Stimulated activated CD8-positive, alpha-beta memory T cell treated with anti-CD3 and anti-CD28 coated beads, Interleukin-15, amount 100 ng/mL, for 1 hour (primary cell): ENCODE data around the gene NCEH1.
"Not testable (repeated sequence)": the region's sequence is repeated elsewhere in the genome, so short reads cannot be mapped to it uniquely, and the experiment has no call there.

ENCODE experiments used
- DNase-seq: peaks from one replicate; pipeline ENCODE4 v3.0.0-alpha.2; 2020; ENCODE audit warnings: low read depth

The NCEH1 gene

GRCh38 chr3:172609750-172610149 lies 101.1 kb downstream of the NCEH1 start:
- DNase-seq, result no peak

GRCh38 chr3:172608575-172608974 lies 102.3 kb downstream of the NCEH1 start:
- no peak for DNase-seq

DNA sequence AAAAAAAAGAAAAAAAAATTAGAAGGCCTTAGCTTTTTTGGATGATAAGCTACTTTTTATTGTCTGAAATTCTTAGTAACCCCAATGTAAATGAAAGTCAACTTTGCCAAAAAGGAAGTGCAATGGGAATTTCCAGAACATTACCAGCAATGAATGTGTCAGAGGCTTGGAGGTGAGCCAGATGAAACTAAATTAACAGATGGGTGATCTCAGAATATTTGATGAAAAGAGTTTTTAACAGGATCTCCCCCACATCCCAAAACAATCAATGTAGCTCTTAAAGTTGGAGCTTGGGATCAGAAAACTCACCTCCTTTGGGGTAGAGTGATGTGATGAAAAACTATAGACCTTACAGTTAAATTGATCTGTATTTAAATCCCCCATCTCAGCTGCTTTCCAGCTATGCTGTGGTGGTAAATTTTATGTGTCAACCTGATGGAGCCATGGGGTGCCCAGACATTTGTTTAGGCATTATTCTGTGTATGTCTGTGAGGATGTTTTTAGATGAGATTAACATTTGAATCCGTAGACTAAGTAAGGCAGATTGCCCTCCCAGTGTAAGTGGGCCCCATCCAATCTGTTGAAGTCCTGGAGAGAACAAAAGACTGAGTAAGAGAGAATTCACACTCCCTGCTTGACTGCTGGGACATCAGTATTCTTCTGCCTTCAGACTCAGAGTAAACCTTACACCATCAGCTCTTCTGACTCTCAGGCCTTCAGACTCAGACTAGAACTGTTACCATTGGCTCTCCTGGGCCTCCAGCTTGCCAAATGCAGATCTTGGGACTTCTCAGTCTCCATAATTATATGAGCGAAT lies 103.4 kb downstream of the NCEH1 start:
- no peak for DNase-seq

GRCh38 chr3:172606021-172606420 lies 104.8 kb downstream of the NCEH1 start:
- no peak for DNase-seq

- no peak for DNase-seq
Observed at GRCh38 chr3:172604895-172605646, 105.8 kb downstream of the NCEH1 start.

GRCh38 chr3:172601066-172601832 lies 109.6 kb downstream of the NCEH1 start:
- DNase-seq, result no peak

- DNase-seq, result no peak
Observed at GRCh38 chr3:172600644-172601065, 110.2 kb downstream of the NCEH1 start.

DNA sequence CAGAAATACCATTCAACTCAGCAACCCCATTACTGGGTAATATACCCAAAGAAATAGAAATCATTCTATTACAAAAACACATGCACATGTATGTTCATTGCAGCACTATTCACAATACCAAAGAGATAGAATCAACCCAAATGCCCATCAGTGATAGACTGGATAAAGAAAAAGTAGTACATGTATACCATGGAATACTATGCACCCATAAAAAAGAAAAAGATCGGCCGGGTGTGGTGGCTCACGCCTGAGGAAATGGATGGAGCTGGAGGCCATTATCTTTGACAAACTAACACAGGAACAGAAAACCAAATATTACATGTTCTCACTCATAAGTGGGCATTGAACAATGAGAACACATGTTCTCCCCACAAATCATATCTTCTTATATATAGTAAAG lies 112.0 kb downstream of the NCEH1 start:
- DNase-seq, result no peak

- DNase-seq, result no peak
Observed at GRCh38 chr3:172596394-172596706, 114.5 kb downstream of the NCEH1 start.

DNA sequence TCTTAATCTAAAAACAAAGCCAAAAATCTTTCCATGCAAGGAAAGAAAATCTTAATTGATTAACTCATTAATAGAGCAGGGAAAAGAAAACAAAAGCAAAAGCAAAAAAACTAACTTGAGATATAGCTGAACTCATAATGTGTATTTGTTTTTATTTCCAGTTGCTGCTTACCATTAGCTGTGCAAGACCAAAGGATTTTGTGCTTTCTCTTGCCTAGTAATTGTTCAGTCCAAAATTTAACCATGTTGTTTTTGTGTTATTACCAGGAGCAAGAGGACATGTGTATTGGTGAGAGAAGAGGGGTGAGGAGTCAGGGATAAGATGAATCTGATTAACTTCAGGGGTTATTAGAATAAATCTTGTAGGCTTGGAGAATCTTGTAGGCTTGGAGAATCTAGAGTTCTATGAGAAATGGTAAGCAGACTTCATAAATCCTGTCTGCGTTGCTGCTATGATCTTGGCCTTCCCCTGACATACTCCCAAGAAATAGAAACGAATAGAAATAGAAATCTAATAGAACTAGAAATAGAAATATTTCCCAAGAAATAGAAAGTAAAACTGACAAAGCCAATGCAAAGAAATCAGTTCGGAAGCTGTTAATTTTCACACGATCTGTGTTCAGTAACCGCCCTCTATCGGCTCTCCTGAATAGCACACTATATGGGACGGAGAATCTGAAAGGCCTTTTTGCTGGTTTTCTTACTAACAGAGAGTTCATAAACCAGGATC lies 115.0 kb downstream of the NCEH1 start:
- no peak for DNase-seq

GRCh38 chr3:172594900-172595663 lies 115.8 kb downstream of the NCEH1 start:
- DNase-seq, result not testable (repeated sequence)

GRCh38 chr3:172592898-172593669 lies 117.8 kb downstream of the NCEH1 start:
- no peak for DNase-seq

DNA sequence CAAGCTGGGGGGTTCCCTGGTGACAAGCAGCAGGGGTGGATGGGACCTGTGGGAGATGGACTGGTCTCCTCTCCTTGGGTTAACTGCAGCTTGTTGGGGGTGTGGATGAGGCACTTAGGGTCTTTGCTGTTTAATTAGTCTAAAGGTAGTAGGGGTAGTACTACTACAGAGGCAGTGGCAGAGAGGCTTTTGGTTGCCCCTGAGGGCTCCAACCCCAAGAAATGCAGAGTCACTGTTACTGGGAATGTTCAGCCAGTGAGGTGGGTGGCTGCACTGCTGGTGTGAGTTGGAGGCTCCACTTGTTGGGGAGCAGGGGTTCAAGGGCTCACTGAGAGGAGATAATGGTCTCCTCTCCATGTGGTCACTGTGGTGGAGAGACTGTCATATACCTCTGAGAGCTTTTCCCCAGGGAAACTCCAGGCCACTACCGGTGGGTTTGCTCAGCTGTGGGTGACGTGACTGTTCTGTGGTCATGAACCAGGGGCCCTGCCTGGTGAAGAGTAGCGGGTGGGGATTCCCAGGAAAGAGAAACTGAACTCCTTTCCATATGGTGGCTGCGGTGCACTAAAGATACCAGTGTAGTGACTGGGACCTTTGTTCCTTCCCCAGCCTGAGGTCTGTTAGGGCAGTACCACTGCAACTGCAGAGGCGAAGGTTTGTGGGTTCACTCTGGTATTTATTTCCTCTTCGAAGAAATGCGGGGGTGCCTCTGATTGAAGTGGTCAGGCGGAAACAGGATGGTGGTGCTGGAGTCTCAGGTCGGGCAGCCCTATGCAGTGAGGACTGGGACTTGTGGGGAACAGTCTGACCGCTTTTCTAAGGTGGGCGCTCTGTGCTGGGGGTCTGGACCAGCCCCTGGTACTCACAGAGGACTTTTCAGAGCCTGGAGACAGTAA lies 118.7 kb downstream of the NCEH1 start:
- DNase-seq, result peak; percentile 60

GRCh38 chr3:172591125-172591605 lies 119.7 kb downstream of the NCEH1 start:
- no peak for DNase-seq

DNA sequence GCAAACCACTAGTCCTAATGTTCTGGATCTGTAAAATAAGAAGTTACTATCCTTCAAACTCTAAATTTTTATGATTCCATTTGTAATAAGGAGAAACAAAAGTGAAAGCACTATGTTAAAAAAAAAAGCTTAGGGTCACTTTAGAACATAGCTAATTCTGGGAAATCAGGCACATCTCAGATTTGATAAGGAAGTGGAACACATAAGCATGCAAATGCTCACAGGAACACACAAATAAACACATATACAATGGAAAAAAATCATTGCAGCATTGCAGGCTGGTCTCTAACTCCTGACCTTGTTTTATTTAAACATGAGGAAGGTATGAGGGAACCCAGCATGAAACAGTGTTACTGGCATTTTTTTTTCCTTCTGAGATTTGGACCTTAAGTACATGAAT lies 124.4 kb downstream of the NCEH1 start:
- no peak for DNase-seq

- DNase-seq, result no peak
Observed at GRCh38 chr3:172585954-172586353, 124.9 kb downstream of the NCEH1 start.

DNA sequence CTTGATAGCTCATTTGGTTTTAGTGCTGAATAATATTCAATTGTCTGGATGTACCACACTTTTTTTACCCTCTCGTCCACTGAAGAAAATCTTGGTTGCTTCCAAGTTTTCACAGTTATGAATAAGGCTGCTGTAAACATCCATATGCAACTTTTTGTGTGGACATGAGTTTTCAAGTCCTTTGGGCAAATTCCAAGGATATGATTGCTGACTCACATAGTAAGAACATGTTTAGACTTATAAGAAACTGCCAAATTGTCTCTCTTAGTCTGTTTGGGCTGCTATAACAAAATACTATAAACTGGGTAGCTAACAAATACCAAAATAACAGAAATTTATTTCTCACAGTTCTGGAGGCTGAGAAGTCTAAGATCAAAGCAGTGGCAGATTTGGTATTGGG lies 128.2 kb downstream of the NCEH1 start:
- DNase-seq, result no peak

- DNase-seq, result no peak
Observed at GRCh38 chr3:172581757-172582166, 129.1 kb downstream of the NCEH1 start.

GRCh38 chr3:172580680-172581401 lies 130.0 kb downstream of the NCEH1 start:
- DNase-seq, result no peak
